Body of pancreas (tissue), 4 donors: ENCODE data around the gene ING1. TPM values are rescaled to one million over a fixed set of nuclear protein-coding genes. Genes with fewer than 3 reads are reported as not detected.
A peak's percentile ranks its signal among the peaks of the same experiment; 100 is the strongest.
"Not testable (repeated sequence)": the region's sequence is repeated elsewhere in the genome, so short reads cannot be mapped to it uniquely, and the experiment has no call there.

Experiments
- ATAC-seq: fragments of 150-250 bp; one replicate; pipeline ENCODE4 v1.9.1; 2016
- DNase-seq, 4 donors: peaks; one replicate each; pipeline ENCODE4 v3.0.0-alpha.2; 2019
- H3K27ac ChIP-seq, 4 donors: fragments of 200-600 bp; sonication (generic); 1 replicate in 3 of 4; 2 replicates in 1 of 4; pipeline versions ENCODE4 v1.5.1 to v1.6.1; 2016 to 2019; ENCODE audit warnings: mild to moderate bottlenecking in 1 of 4, mixed read lengths in 1 of 4, moderate library complexity in 1 of 4
- H3K27me3 ChIP-seq, 2 donors: fragments of 200-600 bp; sonication (generic); one replicate each; pipeline ENCODE4 v1.6.0; 2016; ENCODE audit warnings: mild to moderate bottlenecking in 1 of 2
- H3K36me3 ChIP-seq, 2 donors: fragments of 200-600 bp; sonication (generic); replicated peaks in 1 of 2; 2 replicates each; pipeline ENCODE4 v1.5.1; 2016; ENCODE audit warnings: low read depth in 2 of 2; ENCODE audit not compliant: insufficient read depth in 1 of 2
- H3K4me1 ChIP-seq: fragments of 200-600 bp; sonication (generic); one replicate; pipeline ENCODE4 v1.6.0; 2016
- H3K4me3 ChIP-seq, 2 donors: fragments of 200-600 bp; sonication (generic); 1 replicate in 1 of 2; 2 replicates in 1 of 2; pipeline ENCODE4 v1.5.1; 2016 to 2019
- H3K9me3 ChIP-seq, 3 donors: fragments of 200-600 bp; sonication (generic); 1 replicate in 2 of 3; 2 replicates in 1 of 3; pipeline ENCODE4 v1.5.1; 2016
- CTCF ChIP-seq, 7 experiments: fragments of 450-650 bp in 4 of 7; fragments of 200-600 bp in 3 of 7; sonication (generic) in 3 of 7; IDR thresholded peaks; one replicate each; pipeline ENCODE4 v1.5.1; 2016 to 2019; ENCODE audit warnings: antibody characterized with exemption in 7 of 7
- POLR2A ChIP-seq, 3 donors: fragments of 450-650 bp; IDR thresholded peaks; one replicate each; pipeline ENCODE4 v1.6.1; 2016; ENCODE audit warnings: antibody characterized with exemption in 3 of 3, mild to moderate bottlenecking in 2 of 3
- whole genome bisulfite sequencing, 2 donors: methylation state at CpG; one replicate each; pipeline ENCODE4 v1.1.5; 2017; 5-methylcytosine and 5-hydroxymethylcytosine counted together
- intact Hi-C: fragments of 100-400 bp; cut with DNase I; formaldehyde crosslinking; loops from one replicate; pipeline ENCODE4 v1.15.1; 2023
- total RNA-seq, 2 donors: library from RNA; depleted of rRNA; stranded (reverse); fragments of >200 nt; gene quantifications; one replicate each; pipeline ENCODE4 v1.1.0, GENCODE V29; 2016

Gene ING1
- total RNA-seq, 2 donors from 2014 or later = 3.4 to 4.6 TPM

- no peak for TF ChIP-seq CTCF (IDR thresholded peaks at IDR 0.05)
- no peak for TF ChIP-seq POLR2A (IDR thresholded peaks at IDR 0.05)
- no peak for ATAC-seq
- 88 to 96% methylated on average over 8 to 9 of the region's 9 CpGs for WGBS, 2 donors
- intact Hi-C loops = no loop called here
- Histone ChIP-seq H3K27ac (no peak overlapping the region), H3K9me3 (no peaks in the 10 kb centered on the region), H3K4me1 (no peaks in the 10 kb centered on the region), H3K4me3 (no peak overlapping the region), H3K36me3 (peaks cover 0 to 7% of the 10 kb centered on the region in 2 donors), H3K27me3 (no peaks in the 10 kb centered on the region)
- no peak for DNase-seq
Measured at GRCh38 chr13:110669036-110669435, 44.5 kb upstream of the ING1 start.

- H3K36me3 ChIP-seq, intact Hi-C loops: not testable (repeated sequence)
- 89% methylated on average over 3 to 11 of the region's 11 CpGs for WGBS, 2 donors
Measured at GRCh38 chr13:110669814-110670213, 43.7 kb upstream of the ING1 start.

DNA sequence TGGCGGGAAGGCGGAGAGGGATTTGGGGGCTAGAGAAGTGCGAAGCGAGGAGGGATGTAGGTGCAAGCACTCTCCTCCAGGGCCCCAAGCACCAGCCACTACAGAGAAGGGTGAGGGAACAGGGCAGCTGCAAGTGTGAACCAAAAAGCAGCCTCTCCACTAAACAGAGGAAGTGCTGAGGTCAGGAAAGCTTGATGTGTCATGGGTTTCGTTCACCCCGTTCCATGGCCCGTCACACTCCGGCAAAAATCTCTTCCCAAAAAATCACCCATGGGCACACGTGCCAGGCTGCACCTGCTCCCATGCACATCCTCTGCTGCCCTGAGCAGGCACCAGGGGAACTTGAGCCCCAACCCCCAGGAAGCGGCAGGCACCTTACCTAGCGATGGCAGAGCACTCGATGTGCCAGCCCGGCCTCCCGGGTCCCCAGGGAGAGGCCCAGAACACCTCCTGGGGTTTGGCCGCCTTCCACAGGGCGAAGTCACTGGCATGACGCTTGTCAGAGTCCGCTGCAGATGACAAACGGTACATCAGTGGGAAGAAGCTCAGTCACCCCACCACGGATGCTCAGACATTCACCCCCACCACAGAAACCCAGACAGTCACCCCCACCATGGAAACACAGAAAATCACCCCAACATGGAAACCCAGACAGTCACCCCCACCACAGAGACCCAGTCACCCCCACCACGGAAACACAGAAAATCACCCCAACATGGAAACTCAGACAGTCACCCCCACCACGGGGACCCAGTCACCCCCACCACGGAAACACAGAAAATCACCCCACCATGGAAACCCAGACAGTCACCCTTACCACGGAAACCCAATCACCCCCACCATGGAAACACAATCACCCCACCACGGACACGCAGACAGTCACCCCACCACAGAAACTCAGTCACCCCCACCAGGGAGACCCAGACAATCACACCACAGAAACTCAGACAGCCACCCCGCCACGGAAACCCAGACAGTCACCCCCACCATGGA is 36.6 kb upstream of the ING1 start:
- peak; percentile 91 for ATAC-seq
- Histone ChIP-seq H3K4me3 (no peak overlapping the region), H3K4me1 (peaks cover 10% of the 10 kb centered on the region), H3K27ac (peak overlapping the region in 2 of 4 donors; percentile 5 to 50), H3K27me3 (no peaks in the 10 kb centered on the region), H3K9me3 (no peaks in the 10 kb centered on the region), H3K36me3 (peaks cover 0 to 3% of the 10 kb centered on the region in 2 donors)
- TF ChIP-seq CTCF (IDR thresholded peaks at IDR 0.05) (no peak), POLR2A (IDR thresholded peaks at IDR 0.05) (peak in 1 of 3 donors; percentile 10)
- intact Hi-C loops = no loop called here
- DNase-seq = peak; percentile 56 to 74 (median 64)
- WGBS, 2 donors = 82 to 89% methylated on average over 13 to 27 of the region's 28 CpGs

More at GRCh38 chr13:110669814-110670213, 43.7 kb upstream of the ING1 start:
- H3K4me1 ChIP-seq, H3K27me3 ChIP-seq, ATAC-seq, H3K9me3 ChIP-seq, H3K27ac ChIP-seq, H3K4me3 ChIP-seq, DNase-seq: not testable (repeated sequence)

GRCh38 chr13:110677731-110678545 is 35.6 kb upstream of the ING1 start:
- Histone ChIP-seq H3K4me3 (no peak overlapping the region), H3K27me3 (no peaks in the 10 kb centered on the region), H3K9me3 (no peaks in the 10 kb centered on the region), H3K27ac (peak overlapping the region in 2 of 4 donors; percentile 33 to 36), H3K4me1 (peaks cover 10% of the 10 kb centered on the region), H3K36me3 (peaks cover 0 to 6% of the 10 kb centered on the region in 2 donors)
- 85 to 93% methylated on average over 23 to 27 of the region's 28 CpGs for WGBS, 2 donors
- DNase-seq = no peak
- TF ChIP-seq POLR2A (IDR thresholded peaks at IDR 0.05) = no peak
- no peak for TF ChIP-seq CTCF (IDR thresholded peaks at IDR 0.05)
- intact Hi-C loops = no loop called here
- ATAC-seq = no peak

- WGBS, 2 donors = 76 to 81% methylated on average over 7 of the region's 7 CpGs
- Histone ChIP-seq H3K36me3 (peaks cover 0 to 6% of the 10 kb centered on the region in 2 donors), H3K4me3 (no peak overlapping the region), H3K9me3 (no peaks in the 10 kb centered on the region), H3K27me3 (no peaks in the 10 kb centered on the region), H3K27ac (no peak overlapping the region), H3K4me1 (peaks cover 16% of the 10 kb centered on the region)
- TF ChIP-seq CTCF (IDR thresholded peaks at IDR 0.05) (peak in 6 of 7 experiments; percentile 9 to 34 (median 15)), POLR2A (IDR thresholded peaks at IDR 0.05) (no peak)
- ATAC-seq (no peak), DNase-seq (no peak)
- intact Hi-C loops = no loop called here
Measured at GRCh38 chr13:110680852-110681251, 32.6 kb upstream of the ING1 start.
